GM04503 (cell line): ENCODE data around the gene CDK5R2.
"Not testable (repeated sequence)": the region's sequence is repeated elsewhere in the genome, so short reads cannot be mapped to it uniquely, and the experiment has no call there.

Source experiments
- DNase-seq: peaks from one replicate; pipeline ENCODE4 v3.0.0-alpha.2; 2012; ENCODE audit warnings: low read depth

The CDK5R2 gene

GRCh38 chr2:218959141-218959731, at the start of gene CDK5R2:
TSS of gene CDK5R2 (plus strand) at chr2:218959666. CDS start at chr2:218959821, 155 bp downstream.
- peak; percentile 13 for DNase-seq

GRCh38 chr2:218910741-218911140, 48.7 kb upstream of the CDK5R2 start:
- DNase-seq: no peak

DNA sequence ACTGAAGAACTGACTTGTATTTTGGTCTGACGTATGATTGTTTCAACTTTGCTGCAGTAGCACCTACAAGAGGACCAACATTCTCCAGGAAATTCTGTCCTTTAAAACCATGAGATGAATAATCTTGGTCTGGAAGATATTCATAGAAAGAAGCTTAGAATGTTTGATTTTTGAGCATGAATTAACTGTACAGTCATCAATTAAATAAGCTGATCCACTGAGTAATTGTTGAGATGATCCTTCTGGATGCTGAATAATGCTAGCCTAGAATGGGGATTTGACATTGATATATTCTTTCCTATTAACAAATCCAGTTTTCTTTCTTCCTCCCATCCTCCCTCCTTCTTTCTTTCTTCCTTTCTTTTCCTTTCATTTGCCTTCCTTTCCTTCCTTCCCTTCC, 39.0 kb upstream of the CDK5R2 start:
- no peak for DNase-seq

DNA sequence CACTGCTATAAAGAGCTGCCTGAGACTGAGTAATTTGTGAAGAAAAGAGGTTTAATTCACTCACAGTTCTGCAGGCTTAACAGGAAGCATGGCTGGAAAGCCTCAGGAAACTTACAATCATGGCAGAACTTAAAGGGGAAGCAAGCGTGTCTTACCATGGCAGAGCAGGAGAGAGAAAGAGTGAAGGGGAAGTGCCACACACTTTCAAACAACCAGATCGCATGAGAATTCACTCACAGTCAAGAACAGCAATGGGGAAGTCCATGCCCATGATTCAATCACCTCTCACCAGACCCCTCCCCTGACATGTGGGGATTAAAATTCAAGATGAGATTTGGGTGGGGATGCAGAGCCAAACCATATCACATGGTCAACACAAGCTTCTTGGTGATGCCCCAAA, 34.7 kb upstream of the CDK5R2 start:
- DNase-seq: no peak

- DNase-seq: no peak
Observed at GRCh38 chr2:218925434-218925833, 34.0 kb upstream of the CDK5R2 start.

DNA sequence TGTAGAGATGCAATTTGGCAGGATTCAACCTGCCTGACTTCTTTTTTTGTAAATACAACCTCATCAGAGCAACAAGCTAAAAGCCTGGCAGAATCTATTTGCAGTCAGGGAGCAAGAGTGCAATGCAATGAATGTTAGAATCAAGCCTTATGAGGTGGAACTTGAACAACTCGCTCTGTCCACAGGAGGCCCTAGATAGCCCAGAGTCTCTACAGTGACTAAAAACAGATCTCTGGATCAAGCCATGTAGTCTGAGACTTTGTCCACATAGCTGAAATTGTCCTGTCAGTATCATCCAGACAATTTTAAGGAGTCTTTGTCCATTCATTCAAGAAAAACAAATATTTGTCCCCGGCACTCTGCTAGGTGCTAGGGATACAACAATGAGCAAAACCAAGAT, 32.0 kb upstream of the CDK5R2 start:
- DNase-seq: no peak

DNA sequence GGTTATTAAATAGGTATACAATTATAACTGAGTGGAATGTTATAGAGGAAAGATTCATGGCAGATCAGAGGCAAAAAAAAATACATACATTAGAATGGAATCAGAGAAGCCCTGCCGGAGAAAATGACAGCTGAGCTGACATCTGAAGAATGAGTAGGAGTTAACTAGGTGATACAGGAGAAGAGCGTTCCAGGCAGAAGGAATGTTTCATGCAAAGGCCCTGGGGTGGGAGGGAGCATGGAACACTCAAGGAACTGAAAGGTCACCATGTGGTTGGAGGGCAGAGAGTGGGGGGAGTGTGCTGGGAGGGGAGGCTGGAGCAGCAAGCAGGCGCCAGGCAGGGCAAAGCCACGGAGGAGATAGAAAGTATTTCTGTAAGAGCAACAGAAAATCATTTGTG, 31.6 kb upstream of the CDK5R2 start:
- no peak for DNase-seq

DNA sequence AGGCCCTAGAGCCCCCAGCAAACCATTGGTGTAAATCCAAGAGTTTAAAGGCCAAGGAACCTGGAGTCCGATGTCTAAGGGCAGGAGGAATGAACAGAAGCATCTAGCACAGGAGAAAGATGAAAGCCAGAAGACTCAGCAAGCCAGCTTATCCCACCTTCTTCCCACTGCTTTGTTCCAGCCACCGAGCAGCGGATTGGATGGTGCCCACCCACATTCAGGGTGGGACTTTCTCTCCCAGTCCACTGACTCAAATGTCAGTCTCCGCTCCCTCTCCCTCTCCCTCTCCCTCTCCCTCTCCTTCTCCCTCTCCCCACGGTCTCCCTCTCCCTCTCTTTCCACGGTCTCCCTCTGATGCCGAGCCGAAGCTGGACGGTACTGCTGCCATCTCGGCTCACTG, 29.0 kb upstream of the CDK5R2 start:
- not testable (repeated sequence) for DNase-seq

DNA sequence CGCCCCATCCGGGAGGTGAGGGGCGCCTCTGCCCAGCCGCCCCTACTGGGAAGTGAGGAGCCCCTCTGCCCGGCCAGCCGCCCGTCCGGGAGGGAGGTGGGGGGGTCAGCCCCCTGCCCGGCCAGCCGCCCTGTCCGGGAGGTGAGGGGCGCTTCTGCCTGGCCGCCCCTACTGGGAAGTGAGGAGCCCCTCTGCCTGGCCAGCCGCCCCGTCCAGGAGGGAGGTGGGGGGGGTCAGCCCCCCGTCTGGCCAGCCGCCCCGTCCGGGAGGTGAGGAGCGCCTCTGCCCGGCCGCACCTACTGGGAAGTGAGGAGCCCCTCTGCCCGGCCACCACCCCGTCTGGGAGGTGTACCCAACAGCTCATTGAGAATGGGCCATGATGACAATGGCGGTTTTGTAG, 27.7 kb upstream of the CDK5R2 start:
- DNase-seq: not testable (repeated sequence)

GRCh38 chr2:218944759-218945404, 14.6 kb upstream of the CDK5R2 start:
- DNase-seq: no peak

DNA sequence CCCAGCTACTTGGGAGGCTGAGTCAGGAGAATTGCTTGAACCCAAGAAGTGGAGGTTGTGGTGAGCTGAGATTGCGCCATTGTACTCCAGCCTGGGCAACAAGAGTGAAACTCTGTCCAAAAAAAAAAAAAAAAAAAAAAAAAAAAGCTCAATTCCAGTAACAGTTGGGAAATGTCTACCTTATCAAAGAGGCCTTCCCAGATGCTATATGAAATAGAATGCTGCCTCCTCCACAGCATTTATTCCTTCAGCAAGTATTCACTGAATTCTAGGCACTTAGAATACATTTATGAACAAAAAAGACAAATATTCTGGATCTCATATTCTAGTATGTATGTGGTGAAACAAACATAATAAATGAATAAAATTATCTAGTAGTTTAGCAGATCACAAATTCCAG, 12.8 kb upstream of the CDK5R2 start:
- DNase-seq: no peak

DNA sequence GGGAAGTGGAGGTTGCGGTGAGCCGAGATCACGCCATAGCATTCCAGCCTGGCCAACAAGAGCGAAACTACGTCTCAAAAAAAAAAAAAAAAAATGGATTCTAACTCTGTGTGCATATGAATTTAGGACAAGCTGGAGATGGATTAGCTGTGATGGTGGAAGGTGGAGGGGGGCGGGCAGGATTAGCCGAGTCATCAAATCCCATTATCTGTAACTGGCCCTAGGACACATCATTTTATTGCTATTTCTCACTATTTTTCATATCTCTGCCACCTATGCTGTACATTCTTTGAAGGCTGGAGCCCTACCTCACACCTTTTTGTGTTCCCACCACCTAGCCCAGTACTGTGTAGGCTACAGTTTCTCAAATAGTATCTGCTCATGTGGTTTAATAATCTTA, 7.3 kb upstream of the CDK5R2 start:
- DNase-seq: no peak

- no peak for DNase-seq
Observed at GRCh38 chr2:218953366-218953954, 6.0 kb upstream of the CDK5R2 start.

GRCh38 chr2:218954541-218955300, 4.7 kb upstream of the CDK5R2 start:
- DNase-seq: no peak

DNA sequence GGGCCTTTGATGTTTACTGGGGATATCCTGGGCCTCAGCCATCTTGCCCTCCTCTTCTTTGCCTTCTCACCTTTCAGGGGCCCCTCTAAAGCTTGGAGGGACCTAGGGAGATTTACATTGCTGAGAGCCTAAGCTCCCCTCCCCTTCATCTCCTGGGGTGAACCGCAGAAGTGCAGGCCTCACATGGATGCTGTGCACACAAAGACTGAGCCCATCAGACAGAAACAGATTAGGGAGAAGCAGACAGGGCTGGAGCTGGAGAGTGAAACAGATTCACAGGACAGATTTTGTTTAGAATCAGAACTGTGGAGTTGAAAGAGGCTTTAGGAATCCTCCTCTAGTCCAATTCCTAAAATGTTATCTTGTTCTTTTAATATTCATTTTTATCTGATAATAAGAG, 3.4 kb upstream of the CDK5R2 start:
- DNase-seq: no peak

GRCh38 chr2:218957671-218958070, 1.8 kb upstream of the CDK5R2 start:
- DNase-seq: no peak

DNA sequence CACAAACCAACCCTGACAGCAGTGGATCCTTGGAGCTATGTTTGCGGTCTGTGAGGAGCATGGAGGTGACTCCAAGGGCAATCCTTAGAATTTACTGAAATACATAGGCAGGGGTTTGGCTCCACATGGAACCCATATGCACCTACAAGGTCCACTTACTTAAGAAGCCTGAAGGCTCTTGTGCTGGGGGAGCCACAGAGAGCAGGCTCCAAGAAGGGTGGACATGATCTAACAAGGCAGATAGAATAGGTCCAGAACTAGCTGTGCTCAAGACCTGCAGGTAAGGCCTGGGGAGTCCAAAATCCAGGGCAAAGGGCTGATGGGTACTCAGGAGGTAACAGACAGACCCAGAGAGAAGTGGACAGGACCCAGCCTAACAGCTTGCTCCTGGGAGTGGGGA, 1.2 kb upstream of the CDK5R2 start:
- no peak for DNase-seq

DNA sequence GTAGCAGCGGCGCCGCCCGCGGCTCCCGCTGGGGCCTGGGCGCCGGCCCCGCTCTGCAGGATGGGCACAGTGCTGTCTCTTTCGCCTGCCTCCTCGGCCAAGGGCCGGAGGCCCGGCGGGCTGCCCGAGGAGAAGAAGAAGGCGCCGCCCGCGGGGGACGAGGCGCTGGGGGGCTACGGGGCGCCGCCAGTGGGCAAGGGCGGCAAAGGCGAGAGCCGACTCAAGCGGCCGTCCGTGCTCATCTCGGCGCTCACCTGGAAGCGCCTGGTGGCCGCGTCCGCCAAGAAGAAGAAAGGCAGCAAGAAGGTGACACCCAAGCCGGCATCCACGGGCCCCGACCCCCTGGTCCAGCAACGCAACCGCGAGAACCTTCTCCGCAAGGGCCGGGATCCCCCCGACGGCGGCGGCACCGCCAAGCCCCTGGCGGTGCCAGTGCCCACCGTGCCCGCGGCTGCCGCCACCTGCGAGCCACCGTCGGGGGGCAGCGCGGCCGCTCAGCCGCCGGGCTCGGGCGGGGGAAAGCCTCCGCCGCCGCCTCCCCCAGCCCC, 369 bp downstream of the CDK5R2 start:
- no peak for DNase-seq

GRCh38 chr2:218960309-218961165, 1.1 kb downstream of the CDK5R2 start:
- DNase-seq: no peak

- no peak for DNase-seq
Observed at GRCh38 chr2:218961229-218961628, 1.8 kb downstream of the CDK5R2 start.

DNA sequence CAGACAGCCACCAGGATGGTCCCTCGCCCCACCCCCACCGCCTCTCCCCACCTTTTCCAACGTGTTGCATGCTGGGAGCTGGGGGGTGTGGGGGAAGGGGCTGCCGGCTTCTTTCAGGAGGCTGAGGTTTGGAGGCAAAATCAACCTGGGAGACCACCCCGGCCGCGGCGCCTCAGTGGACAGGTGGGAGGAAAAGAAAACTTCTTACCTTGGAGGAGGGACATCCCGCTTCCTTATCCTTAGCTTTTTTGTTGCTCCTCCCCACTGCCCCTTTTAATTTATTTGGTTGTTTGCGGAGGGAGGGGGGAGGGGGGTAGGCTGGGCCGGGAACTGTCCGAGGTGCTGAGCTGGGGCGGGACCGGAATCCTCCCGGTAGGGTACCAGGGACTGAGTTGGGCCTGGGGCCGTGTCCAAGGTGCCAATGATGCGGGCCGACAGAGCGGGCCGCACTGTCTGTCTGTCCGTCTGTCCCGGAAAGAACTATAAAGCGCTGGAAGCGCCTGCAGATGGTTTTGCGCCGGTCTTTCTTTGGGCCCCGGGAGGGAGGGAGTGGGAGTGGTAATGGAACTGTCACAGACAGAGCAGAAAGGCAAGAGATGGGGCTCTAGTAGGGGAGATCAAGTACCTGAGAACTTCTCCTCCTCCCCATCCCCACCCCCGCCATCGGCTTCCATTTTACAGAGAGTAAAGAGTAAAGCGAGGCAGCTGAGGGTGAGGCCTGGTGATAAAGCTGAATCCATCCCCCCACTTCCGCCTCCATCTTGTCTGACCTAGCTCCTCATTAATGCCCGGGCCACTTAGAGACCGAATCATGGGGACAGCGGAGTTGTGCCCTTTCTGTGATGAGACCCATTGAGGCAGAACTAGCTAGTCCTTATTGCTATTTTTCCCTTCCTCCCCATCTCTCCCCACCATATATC, 2.4 kb downstream of the CDK5R2 start:
- DNase-seq: no peak
